HG03064 (cell line): Measurements from ENCODE around the gene DLX1.
"Not testable (repeated sequence)": the region's sequence is repeated elsewhere in the genome, so short reads cannot be mapped to it uniquely, and the experiment has no call there.

ENCODE experiments used
- ATAC-seq: cut with Tn5 transposase; IDR thresholded peaks from one replicate; pipeline ENCODE4 v1.9.1; 2021; ENCODE audit warnings: low read depth; ENCODE audit not compliant: unreplicated experiment

Gene DLX1

DNA sequence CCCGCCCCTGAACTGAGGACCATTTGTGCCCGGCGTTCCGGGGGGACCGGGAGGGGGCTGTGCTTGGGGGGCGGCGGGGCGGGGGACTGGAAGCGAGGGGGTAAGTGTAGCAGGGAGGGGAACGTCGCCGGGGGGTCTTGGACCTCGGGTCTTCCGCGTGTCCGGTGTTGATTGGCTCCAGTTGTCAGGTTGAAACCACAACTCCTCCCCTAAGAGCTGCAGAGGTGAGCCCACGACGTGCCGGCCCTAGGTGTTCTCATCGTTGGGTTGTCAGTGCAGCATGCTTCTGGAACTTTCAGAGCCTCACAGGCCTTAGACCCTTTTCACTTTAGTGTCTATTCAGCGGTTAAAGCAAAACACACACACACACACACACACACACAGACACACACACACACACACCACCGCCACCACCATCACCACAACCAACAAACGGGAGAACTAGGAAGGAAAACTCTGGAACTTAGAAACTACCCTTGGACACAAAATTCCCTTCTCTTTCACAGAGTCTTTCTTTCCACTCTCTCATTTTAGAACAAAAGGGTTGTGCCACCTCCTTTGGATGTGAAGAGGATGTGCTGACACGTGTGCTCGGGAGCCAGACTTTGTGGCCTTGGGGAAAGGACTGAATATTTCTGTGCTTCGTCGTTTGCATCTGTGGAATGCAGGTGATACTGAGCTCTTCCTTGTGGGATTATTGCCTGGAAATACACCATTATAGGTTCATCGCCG lies 24.1 kb downstream of the DLX1 start:
- ATAC-seq = no peak

DNA sequence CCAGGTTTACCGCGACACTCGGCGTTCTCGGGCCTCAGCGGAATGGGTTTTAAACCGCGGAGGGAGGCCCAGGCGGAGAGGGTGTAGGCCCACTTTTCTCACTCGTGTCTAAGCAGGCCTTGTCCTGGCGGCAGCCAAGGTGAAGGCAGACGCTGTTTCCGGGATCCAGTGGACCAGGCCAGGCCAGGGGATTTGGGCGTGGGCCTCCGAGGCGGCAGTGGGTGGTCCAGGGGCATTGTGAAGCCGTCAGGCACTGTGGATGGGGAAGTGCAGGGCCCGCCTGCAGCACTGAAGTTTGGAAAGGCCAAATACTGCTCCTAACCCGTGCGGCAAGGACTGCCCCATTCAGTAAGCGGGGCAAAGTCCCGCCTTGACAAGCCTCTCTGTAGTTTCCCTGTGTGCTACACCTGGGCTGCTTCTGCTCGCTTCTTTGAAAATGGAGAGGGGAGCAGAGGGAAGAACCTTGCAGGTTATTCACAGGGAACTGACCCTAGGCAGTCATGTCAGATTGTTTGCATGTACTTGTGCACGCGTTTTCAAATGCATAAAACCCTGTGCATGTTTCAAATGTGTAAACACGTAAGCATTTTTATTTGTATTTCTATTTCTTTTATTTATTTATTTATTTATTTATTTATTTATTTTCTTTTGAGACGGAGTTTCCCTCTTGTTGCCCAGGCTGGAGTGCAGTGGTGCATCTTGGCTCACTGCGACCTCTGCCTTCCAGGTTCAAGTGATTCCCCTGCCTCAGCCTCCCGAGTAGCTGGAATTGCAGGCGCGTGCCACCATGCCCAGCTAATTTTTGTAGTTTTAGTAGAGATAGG lies 24.9 kb downstream of the DLX1 start:
- ATAC-seq = no peak

DNA sequence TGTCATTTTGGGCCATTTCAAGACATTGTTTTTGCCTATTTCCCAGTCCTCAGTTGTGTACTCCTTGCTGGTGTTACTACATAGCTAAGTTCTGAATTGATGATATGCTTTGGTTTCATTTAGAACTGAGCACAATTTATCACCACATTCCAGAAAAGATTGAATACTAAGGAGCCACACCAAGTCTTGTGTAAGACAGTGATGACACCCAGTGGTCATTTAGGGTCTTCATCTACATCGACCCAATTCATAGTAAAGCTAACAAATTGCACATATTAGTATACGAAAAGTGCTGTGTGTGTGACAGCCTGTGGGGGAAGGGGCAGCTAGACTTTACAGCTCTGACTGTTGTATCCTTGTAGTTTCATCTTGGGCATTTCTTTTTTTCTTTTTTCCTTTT lies 28.3 kb downstream of the DLX1 start:
- no peak for ATAC-seq

DNA sequence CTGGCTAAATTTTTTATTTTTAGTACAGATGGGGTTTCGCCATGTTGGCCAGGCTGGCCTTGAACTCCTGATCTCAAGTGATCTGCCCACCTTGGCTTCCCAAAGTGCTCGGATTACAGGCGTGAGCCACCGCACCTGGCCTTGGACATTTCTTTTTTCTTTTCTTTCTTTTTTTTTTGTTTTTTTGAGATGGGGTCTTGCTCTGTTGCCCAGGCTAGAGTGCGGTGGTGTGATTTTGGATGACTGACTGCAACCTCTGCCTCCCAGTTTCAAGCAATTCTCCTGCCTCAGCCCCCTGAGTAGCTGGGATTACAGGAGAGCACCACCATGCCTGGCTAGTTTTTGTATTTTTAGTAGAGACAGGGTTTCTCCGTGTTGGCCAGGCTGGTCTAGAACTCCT lies 28.9 kb downstream of the DLX1 start:
- ATAC-seq = not testable (repeated sequence)

DNA sequence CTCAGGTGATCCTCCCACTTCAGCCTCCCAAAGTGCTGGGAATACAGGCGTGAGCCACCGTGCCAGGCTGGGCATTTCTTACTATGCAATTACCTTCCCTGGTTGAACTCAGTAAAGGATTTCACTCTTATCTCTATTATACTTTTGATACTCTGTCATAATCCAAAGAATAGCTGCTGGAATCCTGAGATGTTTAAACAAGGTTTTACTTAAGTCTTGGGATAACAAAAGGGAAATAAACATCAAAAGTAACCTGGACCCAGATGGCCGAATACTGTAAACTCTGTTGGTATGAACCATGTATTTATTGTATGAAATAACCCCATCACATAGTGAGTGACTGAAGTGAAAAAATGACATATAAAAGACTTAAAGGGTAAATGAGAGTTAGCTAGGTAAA lies 29.3 kb downstream of the DLX1 start:
- no peak for ATAC-seq

DNA sequence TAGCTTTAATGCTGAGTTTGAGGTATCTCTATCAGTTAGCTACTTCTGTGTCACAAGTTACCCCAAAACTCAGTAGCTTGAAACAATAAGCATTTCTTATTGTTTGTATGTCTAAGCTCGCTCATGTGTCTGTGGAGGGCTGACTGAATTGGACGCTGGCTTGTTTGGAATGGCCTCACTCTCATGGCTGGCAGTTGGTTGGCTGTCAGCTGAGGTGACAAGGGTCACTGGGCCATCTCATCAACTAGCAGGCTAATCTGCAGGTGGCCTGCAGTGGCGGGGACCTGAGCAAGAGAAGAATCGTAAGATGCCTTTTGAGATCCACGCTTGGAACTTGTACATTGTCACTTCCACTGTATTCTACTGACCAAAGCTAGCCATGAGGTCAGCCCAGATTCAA lies 30.8 kb downstream of the DLX1 start:
- ATAC-seq = no peak

DNA sequence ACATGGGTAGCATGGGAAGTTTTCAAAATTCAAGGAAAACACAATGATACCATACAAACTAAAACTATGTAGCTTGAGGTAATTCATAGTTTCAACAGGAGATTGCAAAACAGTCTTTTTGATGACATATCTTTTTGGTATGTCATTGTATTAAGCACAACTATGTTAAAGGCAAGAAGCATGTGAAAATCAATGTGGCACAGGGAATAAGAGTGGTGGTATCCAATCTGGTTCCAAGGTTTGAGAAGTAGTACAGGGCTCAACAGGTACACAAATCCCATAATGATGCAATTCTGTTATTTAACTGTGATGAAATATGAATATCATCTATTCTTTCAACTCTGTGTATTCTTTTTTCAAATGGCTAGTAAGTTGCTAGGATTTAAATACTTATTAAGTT lies 33.8 kb downstream of the DLX1 start:
- no peak for ATAC-seq

DNA sequence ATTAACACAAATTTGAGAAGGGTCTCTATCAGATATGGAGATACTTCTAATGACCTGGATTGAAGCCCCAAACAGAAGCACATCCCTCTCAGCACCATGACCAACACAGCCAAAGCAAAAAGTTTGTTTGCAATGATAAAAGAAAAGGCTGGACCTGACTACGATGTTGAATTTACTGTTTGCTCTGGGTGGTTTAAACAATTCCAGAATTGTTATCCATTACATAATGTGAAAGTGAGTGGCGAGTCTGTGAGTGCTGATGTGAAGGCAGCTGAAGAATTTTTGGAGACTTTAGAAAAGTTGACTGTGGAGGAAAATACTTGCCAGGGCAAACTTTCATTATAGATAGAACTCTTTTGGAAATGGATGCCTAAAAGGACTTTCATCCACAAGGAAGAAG lies 34.8 kb downstream of the DLX1 start:
- no peak for ATAC-seq

DNA sequence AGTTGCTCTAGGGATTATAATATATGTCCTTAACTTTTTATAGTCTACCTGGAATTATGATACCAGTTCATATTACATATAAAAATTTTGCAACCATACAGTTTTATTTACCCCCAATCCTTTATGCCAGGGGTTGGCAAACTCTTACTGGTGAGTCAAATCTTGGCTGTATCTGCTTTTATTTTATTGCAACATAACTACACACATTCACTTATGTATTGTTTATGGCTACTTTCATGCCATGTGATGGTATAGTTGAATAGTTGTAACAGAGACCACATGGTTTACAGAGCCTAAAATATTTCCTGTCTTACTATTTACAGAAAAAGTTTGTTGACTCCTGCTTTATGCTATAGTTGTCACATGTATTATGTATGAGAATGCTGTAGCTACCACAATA lies 43.2 kb downstream of the DLX1 start:
- no peak for ATAC-seq

DNA sequence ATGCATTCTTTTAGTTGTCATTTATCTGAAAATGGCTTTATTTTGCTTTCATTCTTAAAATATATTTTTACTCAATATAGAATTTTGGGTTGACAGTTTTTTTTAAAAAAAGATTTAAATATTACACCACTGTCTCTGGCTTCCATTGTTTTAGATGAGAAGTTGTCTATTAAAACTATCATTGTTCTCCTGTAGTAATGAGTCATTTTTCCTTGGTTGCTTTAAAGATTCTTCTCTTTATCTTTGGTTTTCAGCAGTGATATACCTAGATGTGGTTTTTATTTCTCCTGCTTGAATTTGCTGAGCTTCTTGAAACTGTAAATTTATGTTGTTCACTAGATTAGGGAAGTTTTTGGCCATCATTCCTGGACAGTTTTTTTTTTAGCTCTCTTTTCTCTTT lies 44.1 kb downstream of the DLX1 start:
- ATAC-seq = no peak

DNA sequence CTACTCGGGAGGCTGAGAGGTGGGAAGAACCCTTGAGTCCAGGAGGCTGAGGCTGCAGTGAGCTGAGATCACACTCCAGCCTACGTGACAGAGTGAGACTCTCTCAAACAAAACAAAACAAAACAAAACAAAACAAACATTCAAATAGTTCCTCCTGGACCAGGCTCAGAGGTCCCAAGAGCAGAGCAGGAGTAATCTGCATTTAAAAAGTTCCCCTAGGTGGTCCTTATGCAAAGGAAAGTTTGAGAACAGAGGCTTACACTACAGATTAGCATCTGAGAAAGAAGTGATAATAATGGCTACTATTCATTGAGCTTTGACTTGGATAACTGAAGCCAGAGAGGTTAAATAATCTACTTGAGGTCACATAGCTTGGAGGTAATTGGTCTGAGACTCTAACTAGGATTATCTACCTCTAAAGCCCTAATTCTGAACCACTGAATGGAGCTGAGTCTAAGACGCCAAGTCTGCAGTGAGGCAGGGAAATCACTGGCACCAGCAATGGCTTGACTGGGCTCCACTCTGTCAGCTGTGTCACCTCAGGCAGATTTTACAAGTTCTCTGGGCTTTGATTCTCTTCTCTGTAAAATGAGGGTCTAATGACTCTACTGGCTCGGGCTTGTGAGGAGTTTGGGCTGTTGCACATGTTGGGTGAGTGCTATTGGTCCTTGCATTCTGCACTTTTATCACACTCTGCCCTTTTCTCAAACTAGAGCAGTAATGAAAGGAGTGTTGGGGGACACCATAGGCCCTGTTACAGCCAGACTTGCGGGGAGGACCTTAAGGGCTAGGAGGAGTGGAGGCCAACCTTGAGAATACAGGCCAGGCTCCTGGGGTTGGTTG lies 46.6 kb downstream of the DLX1 start:
- no peak for ATAC-seq

DNA sequence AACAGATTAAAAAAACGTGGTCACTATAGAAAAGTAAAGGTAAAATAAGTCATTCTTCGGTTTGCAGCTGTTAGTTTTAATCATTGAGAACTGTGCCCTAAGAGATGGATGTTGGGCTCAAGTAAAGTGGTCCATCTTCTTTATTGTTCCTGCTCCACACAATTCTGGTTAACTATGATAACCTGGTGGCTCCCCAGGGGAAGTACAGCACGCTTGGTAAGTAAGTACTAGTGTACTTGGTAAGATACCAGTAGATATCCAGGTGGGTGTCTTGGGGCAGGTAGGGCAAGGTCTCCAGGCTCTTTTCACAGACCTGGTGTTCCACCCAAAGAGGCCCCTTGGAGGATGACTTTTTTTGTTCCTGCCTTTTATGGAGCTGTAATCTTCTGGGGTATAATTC lies 49.0 kb downstream of the DLX1 start:
- no peak for ATAC-seq

DNA sequence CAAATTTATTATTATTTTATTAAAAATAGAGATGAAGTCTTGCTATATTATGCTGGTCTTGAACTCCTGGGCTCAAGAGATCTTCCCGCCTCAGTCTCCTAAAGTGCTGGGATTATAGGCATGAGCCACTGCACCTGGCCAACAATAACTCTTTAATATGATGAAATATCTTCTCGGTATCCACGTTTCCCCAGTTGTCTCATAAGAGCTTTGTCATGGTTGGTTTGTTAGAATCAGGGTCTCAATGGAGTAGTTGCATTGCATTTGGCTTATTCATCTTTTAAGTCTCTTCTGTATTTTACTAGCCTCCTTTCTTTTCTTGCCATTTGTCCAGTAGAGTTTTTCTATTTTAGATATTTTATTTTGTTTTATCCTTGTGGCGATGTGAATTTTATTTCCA lies 50.1 kb downstream of the DLX1 start:
- no peak for ATAC-seq

DNA sequence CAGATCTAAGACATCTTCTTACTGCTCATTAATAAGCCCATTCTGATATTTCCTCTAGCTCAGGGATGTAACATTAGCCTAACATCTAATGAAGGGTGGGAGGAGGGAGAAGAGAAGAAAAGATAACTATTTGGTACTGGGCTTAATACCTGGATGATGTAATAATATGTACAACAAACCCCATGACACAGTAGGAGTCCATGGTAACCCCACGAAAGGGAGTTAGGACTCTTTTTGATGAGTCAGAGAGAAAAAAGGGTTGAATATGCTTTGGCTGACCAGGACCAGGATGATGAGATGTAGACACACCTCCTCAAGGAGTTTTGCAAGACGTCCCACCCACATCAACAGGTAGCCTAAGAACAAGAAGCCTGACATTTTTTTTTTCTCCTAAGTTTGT lies 51.8 kb downstream of the DLX1 start:
- no peak for ATAC-seq

DNA sequence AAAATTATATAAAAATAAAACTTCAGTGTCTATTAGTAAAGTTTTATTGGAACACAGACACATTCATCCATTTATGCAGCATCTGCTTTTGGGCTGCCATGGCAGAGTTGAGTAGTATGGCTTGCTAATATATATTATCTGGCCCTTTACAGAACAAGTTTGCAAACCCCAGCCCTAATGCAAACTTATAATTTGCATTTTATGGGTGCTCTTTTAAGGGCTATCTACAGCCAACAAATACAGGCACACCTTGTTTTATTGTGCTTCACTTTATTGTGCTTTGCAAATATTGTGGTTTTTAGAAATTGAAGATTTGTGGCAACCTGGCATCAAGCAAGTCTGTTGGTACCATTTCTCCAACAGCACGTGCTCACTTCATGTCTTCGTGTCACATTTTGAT lies 52.6 kb downstream of the DLX1 start:
- no peak for ATAC-seq

DNA sequence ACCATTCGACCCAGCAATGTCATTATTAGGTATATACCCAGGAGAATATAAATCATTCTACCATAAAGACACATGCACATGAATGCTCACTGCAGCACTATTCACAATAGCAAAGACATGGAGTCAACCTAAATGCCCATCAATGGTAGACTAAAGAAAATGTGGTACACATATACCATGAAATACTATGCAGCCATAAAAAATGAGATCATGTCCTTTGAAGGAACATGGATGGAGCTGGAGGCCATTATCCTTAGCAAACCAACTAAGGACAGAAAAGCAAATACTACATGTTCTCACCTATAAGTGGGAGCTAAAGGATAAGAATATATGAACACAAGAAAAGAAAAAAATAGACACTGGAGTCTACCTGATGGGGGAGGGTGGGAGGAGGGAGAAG lies 53.4 kb downstream of the DLX1 start:
- not testable (repeated sequence) for ATAC-seq
